Gastroesophageal sphincter (tissue), 3 donors: ENCODE data around the gene RASGEF1C.

Experiments used
- CTCF ChIP-seq, 4 experiments: fragments of 200-600 bp in 2 of 4; fragments of 450-650 bp in 2 of 4; sonication (generic) in 1 of 4; IDR thresholded peaks; one replicate each; pipeline ENCODE4 v1.5.1; 2017 to 2019; ENCODE audit warnings: antibody characterized with exemption in 4 of 4, mild to moderate bottlenecking in 2 of 4, moderate library complexity in 2 of 4
- POLR2A ChIP-seq, 2 donors: fragments of 450-650 bp; IDR thresholded peaks; one replicate each; pipeline ENCODE4 v1.6.1; 2017; ENCODE audit warnings: antibody characterized with exemption in 2 of 2, mild to moderate bottlenecking in 2 of 2, moderate library complexity in 1 of 2
- POLR2AphosphoS5 ChIP-seq: sonication (generic); formaldehyde crosslinking; IDR thresholded peaks from one replicate; pipeline ENCODE4 v1.6.1; 2017; ENCODE audit warnings: antibody characterized with exemption

GRCh38 chr5:180175015-180175431 lies 34.0 kb downstream of the RASGEF1C start:
- TF ChIP-seq CTCF (IDR thresholded peaks at IDR 0.05) (no peak), POLR2AphosphoS5 (no peak), POLR2A (IDR thresholded peaks at IDR 0.05) (no peak)
